ENCODE results near the gene EYS.
"Not testable (repeated sequence)": the region's sequence is repeated elsewhere in the genome, so short reads cannot be mapped to it uniquely, and the experiment has no call there.

Gene EYS

GRCh38 chr6:63745784-63746183, 1961.2 kb downstream of the EYS start:
- DNase-seq, result no peak

- no peak for DNase-seq
Observed at GRCh38 chr6:63744810-63745209, 1962.2 kb downstream of the EYS start.

- no peak for DNase-seq
Observed at GRCh38 chr6:63743691-63744090, 1963.3 kb downstream of the EYS start.

GRCh38 chr6:63742060-63742459, 1965.0 kb downstream of the EYS start:
- no peak for DNase-seq

- DNase-seq, result no peak
Observed at GRCh38 chr6:63740709-63741108, 1966.3 kb downstream of the EYS start.

- DNase-seq, result no peak
Observed at GRCh38 chr6:63739094-63739687, 1967.8 kb downstream of the EYS start.

- not testable (repeated sequence) for DNase-seq
Observed at GRCh38 chr6:63738190-63738589, 1968.8 kb downstream of the EYS start.

GRCh38 chr6:63734923-63735322, 1972.1 kb downstream of the EYS start:
- DNase-seq, result no peak

GRCh38 chr6:63732336-63732735, 1974.7 kb downstream of the EYS start:
- no peak for DNase-seq

GRCh38 chr6:63731930-63732329, 1975.1 kb downstream of the EYS start:
- DNase-seq, result no peak

GRCh38 chr6:63730311-63730710, 1976.7 kb downstream of the EYS start:
- no peak for DNase-seq

- no peak for DNase-seq
Observed at GRCh38 chr6:63724721-63725120, 1982.3 kb downstream of the EYS start.

- no peak for DNase-seq
Observed at GRCh38 chr6:63721181-63721580, 1985.8 kb downstream of the EYS start.

GRCh38 chr6:63716169-63716568, 1990.9 kb downstream of the EYS start:
- no peak for DNase-seq

- no peak for DNase-seq
Observed at GRCh38 chr6:63714091-63714490, 1992.9 kb downstream of the EYS start.

GRCh38 chr6:63713332-63713731, 1993.7 kb downstream of the EYS start:
- DNase-seq, result no peak

GRCh38 chr6:63709148-63709547, 1997.9 kb downstream of the EYS start:
- DNase-seq, result no peak

GRCh38 chr6:63708631-63709030, 1998.4 kb downstream of the EYS start:
- DNase-seq, result no peak

GRCh38 chr6:63706630-63707029, 2000.4 kb downstream of the EYS start:
- DNase-seq, result no peak

GRCh38 chr6:63705707-63706106, 2001.3 kb downstream of the EYS start:
- DNase-seq, result no peak

- DNase-seq, result no peak
Observed at GRCh38 chr6:63690221-63690620, 2016.8 kb downstream of the EYS start.

GRCh38 chr6:63689421-63689820, 2017.6 kb downstream of the EYS start:
- DNase-seq, result no peak

- no peak for DNase-seq
Observed at GRCh38 chr6:63685446-63686379, 2021.3 kb downstream of the EYS start.

- DNase-seq, result no peak
Observed at GRCh38 chr6:63683071-63683603, 2023.9 kb downstream of the EYS start.

Data from stimulated activated CD4-positive, alpha-beta T cell treated with anti-CD3 and anti-CD28 coated beads, Interleukin-4, amount 100 ng/mL, for 1 hour (primary cell).